Left ventricle myocardium inferior (tissue), 1 donor: ENCODE measurements around the gene SFTPD. TPM values are rescaled to one million over a fixed set of nuclear protein-coding genes. Genes with fewer than 3 reads are reported as not detected.
"Not testable (repeated sequence)": the region's sequence is repeated elsewhere in the genome, so short reads cannot be mapped to it uniquely, and the experiment has no call there.

Experiments used
- DNase-seq: peaks from one replicate; pipeline ENCODE4 v3.0.0-alpha.2; 2020
- H3K27ac ChIP-seq: fragments of 200-600 bp; replicated peaks from 2 replicates; pipeline ENCODE4 v1.8.0; 2021
- H3K27me3 ChIP-seq: fragments of 200-600 bp; 2 replicates; pipeline ENCODE4 v1.8.0; 2021; ENCODE audit warnings: low read depth
- H3K36me3 ChIP-seq: fragments of 200-600 bp; 2 replicates; pipeline ENCODE4 v1.8.0; 2021
- H3K4me1 ChIP-seq: fragments of 200-600 bp; 2 replicates; pipeline ENCODE4 v1.8.0; 2021
- H3K4me3 ChIP-seq: fragments of 200-600 bp; 2 replicates; pipeline ENCODE4 v1.8.0; 2021; ENCODE audit warnings: mild to moderate bottlenecking, moderate library complexity
- H3K9me3 ChIP-seq: fragments of 200-600 bp; replicated peaks from 2 replicates; pipeline ENCODE4 v1.8.0; 2021
- CTCF ChIP-seq: fragments of 200-600 bp; IDR thresholded peaks from 2 replicates; pipeline ENCODE4 v1.8.0; 2021; ENCODE audit warnings: antibody characterized with exemption, mild to moderate bottlenecking, borderline replicate concordance
- intact Hi-C: fragments of 100-400 bp; cut with micrococcal nuclease; formaldehyde crosslinking; loops from one replicate; pipeline ENCODE4 v1.11.0; 2022
- total RNA-seq: library from RNA; stranded (reverse); fragmentation: NEBNext Ultra II Directional; extraction: Animal tissue kit (Norgen Biotek cat#: 25700); gene quantifications from one replicate; pipeline ENCODE4 v1.2.1, GENCODE V29; 2021
- donor health status: DM: no; HTN: yes; CAD: no; lungs with severe emphysema.

SFTPD gene
- total RNA-seq, 1 donor from 2014 or later = 0.49 TPM

DNA sequence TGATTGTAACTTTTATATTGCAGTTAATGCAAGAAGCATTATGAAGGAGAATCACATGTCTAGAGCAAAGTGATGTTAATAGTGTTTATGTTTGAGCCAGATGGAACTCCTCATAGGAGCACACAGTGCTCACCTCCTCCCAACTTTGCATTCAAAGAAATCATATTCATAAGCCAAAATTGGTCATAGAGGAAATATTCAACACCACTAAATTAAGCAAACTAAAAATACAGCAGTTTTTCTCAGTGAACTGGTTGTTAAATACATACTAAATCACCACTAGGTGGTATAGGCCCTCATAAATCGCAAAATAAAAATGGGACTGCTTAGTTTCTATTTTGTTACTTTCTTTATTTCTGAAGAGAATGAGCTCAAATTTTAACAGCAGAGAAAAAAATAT lies 34.4 kb downstream of the SFTPD start:
- intact Hi-C loops, H3K4me3 ChIP-seq: not testable (repeated sequence)
- TF ChIP-seq CTCF = peak; percentile 24

GRCh38 chr10:79910836-79911235 lies 38.1 kb downstream of the SFTPD start:
- no peak for TF ChIP-seq CTCF
- Histone ChIP-seq H3K27ac (peak overlapping the region; percentile 60), H3K9me3 (no peaks in the 10 kb centered on the region), H3K36me3 (no peaks in the 10 kb centered on the region), H3K27me3 (no peaks in the 10 kb centered on the region), H3K4me3 (peak overlapping the region; percentile 33), H3K4me1 (peaks cover 47% of the 10 kb centered on the region)
- no peak for DNase-seq
- intact Hi-C loops = no loop called here

More for the DNA sequence above, 34.4 kb downstream of the SFTPD start:
- H3K4me1 ChIP-seq = peaks cover 36% of the 10 kb centered on the region
- H3K36me3 ChIP-seq, DNase-seq, H3K9me3 ChIP-seq, H3K27me3 ChIP-seq: not testable (repeated sequence)
- peak overlapping the region; percentile 60 for H3K27ac ChIP-seq

GRCh38 chr10:79910344-79910743 lies 38.6 kb downstream of the SFTPD start:
- Histone ChIP-seq H3K36me3 (no peaks in the 10 kb centered on the region), H3K4me3 (peak overlapping the region; percentile 33), H3K4me1 (peaks cover 48% of the 10 kb centered on the region), H3K27ac (peak overlapping the region; percentile 60), H3K9me3 (no peaks in the 10 kb centered on the region), H3K27me3 (no peaks in the 10 kb centered on the region)
- TF ChIP-seq CTCF = no peak
- no peak for DNase-seq
- intact Hi-C loops = no loop called here

GRCh38 chr10:79905322-79906314 lies 43.3 kb downstream of the SFTPD start:
- H3K36me3 ChIP-seq = no peaks in the 10 kb centered on the region
- no peak for TF ChIP-seq CTCF
- H3K27ac ChIP-seq = peak overlapping the region; percentile 88
- no peak for DNase-seq
- intact Hi-C loops = no loop called here
- peaks cover 39% of the 10 kb centered on the region for H3K4me1 ChIP-seq
- no peaks in the 10 kb centered on the region for H3K9me3 ChIP-seq
- no peaks in the 10 kb centered on the region for H3K27me3 ChIP-seq
- peak overlapping the region; percentile 72 for H3K4me3 ChIP-seq

DNA sequence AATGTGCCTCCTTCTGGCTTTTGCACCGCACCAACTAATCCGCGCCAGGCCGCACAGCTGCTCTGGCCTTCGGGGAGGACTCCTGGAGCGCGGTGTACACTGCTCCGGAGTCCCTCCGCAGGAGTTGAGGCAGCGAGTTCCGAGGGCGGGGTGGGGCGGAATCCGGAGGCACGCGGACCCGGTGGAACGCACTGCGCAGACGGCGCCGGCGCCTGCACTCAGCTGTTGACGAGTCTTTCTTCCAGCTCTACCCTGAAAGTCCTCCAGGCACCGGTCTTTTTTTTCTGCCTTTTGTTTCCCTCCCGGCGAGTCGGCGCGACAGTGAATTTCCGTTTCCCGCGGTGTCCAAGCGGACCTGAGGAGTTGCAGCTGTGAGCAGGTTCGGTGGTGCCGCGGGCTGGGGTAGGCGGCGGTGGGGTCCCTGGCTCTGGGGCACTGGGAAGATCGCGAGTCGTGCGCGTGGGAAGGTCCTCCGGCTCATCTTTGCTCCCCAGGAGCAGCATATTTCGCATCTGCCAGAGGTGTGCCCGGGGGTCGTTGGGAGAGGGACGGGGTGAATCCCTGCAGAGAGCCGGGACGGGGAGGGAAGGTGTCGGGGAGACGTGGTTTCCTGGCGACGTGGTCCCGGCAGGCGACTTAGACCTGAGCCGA lies 44.1 kb downstream of the SFTPD start:
- H3K27ac ChIP-seq = peak overlapping the region; percentile 88
- DNase-seq = peak; percentile 80
- H3K4me3 ChIP-seq = peak overlapping the region; percentile 72
- intact Hi-C loops = no loop called here
- H3K27me3 ChIP-seq = peaks cover 2% of the 10 kb centered on the region
- no peaks in the 10 kb centered on the region for H3K36me3 ChIP-seq
- no peak for TF ChIP-seq CTCF
- no peaks in the 10 kb centered on the region for H3K9me3 ChIP-seq
- peaks cover 34% of the 10 kb centered on the region for H3K4me1 ChIP-seq

DNA sequence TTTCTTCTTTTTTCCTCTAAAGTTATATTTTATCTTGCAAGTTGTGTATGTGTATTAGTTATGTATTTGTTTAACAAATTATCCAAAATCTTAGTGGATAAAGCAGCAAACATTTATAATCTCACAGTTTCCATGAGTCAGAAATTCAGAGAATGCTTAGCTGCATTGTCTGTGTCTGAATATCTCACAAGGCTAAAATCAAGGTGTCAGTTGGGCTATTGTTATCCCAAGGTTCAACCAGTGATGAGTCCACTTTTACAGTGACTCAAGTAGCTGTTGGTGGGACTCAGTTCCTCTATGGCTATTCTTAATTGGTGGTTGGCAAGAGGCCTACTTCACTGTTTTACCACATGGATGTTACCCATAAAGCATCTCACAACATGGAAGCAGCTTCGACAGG lies 47.3 kb downstream of the SFTPD start:
- H3K27ac ChIP-seq, intact Hi-C loops, H3K36me3 ChIP-seq, H3K9me3 ChIP-seq, DNase-seq, H3K4me3 ChIP-seq, H3K27me3 ChIP-seq: not testable (repeated sequence)
- H3K4me1 ChIP-seq = peaks cover 26% of the 10 kb centered on the region
